GM12801 (cell line): ENCODE data around the gene IFNE.

ENCODE experiments used
- TF ChIP-seq, protein P1 (sequence below): IDR thresholded peaks from one replicate; pipeline ENCODE4 v1.5.1; 2011; ENCODE audit warnings: control low read depth; ENCODE audit not compliant: insufficient read length; ENCODE audit errors: extremely low read depth

IFNE gene

GRCh38 chr9:21482213-21482612 is at the start of gene IFNE:
TSS of gene IFNE (minus strand) at chr9:21482313. CDS start at chr9:21481694, 619 bp downstream.
- TF ChIP-seq, protein P1, sequence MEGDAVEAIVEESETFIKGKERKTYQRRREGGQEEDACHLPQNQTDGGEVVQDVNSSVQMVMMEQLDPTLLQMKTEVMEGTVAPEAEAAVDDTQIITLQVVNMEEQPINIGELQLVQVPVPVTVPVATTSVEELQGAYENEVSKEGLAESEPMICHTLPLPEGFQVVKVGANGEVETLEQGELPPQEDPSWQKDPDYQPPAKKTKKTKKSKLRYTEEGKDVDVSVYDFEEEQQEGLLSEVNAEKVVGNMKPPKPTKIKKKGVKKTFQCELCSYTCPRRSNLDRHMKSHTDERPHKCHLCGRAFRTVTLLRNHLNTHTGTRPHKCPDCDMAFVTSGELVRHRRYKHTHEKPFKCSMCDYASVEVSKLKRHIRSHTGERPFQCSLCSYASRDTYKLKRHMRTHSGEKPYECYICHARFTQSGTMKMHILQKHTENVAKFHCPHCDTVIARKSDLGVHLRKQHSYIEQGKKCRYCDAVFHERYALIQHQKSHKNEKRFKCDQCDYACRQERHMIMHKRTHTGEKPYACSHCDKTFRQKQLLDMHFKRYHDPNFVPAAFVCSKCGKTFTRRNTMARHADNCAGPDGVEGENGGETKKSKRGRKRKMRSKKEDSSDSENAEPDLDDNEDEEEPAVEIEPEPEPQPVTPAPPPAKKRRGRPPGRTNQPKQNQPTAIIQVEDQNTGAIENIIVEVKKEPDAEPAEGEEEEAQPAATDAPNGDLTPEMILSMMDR, result no peak

GRCh38 chr9:21528123-21528808 is 46.2 kb upstream of the IFNE start:
- TF ChIP-seq, protein P1, result no peak

- TF ChIP-seq, protein P1, result no peak
Measured at GRCh38 chr9:21527579-21527978, 45.5 kb upstream of the IFNE start.

GRCh38 chr9:21525174-21525573 is 43.1 kb upstream of the IFNE start:
- TF ChIP-seq, protein P1, result no peak

DNA sequence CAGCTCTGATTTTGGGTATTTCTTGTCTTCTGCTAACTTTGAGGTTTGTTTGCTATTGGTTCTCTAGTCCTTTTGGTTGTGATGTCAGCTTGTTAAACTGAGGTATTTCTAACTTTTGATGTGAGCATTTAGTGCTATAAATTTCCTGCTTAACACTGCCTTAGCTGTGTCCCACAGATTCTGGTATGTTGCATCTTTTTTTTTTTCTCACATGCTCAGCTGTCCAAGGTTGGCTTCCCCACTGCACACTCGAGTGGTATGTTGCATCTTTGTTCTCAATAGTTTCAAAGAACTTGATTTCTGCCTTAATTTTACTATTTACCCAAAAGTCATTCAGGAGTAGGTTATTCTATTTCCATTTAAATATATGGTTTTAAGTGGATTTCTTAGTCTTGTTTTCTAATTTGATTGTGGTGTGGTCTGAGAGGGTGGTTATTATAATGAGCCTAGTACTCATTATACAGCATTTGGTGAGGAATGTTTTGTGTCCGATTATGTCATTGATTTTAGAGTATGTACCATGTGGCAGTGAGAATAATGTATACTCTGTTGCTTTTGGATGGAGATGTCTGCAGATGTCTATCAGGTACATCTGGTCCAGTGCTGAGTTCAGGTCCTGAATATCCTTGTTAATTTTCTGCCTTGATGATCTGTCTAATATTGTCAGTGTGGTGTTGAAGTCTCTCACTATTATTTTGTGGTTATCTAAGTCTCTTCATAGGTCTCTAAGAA is 42.2 kb upstream of the IFNE start:
- TF ChIP-seq, protein P1, result no peak

GRCh38 chr9:21523021-21524014 is 41.2 kb upstream of the IFNE start:
- TF ChIP-seq, protein P1, result no peak

GRCh38 chr9:21522348-21522747 is 40.2 kb upstream of the IFNE start:
- TF ChIP-seq, protein P1, result no peak
